ENCODE measurements around the gene PRMT3. TPM values are rescaled to one million over a fixed set of nuclear protein-coding genes. Genes with fewer than 3 reads are reported as not detected.
A peak's percentile ranks its signal among the peaks of the same experiment; 100 is the strongest.

Gene PRMT3
- total RNA-seq, 1 donor from 2014 or later = 12.5 TPM

GRCh38 chr11:20367313-20367948 is 20.1 kb upstream of the PRMT3 start:
- peak; percentile 72 for DNase-seq (ENCODE audit: low read depth)
- H3K4me3 ChIP-seq (ENCODE audit: low read depth, low read length) = peak overlapping the region; percentile 14
- TF ChIP-seq, protein P1, sequence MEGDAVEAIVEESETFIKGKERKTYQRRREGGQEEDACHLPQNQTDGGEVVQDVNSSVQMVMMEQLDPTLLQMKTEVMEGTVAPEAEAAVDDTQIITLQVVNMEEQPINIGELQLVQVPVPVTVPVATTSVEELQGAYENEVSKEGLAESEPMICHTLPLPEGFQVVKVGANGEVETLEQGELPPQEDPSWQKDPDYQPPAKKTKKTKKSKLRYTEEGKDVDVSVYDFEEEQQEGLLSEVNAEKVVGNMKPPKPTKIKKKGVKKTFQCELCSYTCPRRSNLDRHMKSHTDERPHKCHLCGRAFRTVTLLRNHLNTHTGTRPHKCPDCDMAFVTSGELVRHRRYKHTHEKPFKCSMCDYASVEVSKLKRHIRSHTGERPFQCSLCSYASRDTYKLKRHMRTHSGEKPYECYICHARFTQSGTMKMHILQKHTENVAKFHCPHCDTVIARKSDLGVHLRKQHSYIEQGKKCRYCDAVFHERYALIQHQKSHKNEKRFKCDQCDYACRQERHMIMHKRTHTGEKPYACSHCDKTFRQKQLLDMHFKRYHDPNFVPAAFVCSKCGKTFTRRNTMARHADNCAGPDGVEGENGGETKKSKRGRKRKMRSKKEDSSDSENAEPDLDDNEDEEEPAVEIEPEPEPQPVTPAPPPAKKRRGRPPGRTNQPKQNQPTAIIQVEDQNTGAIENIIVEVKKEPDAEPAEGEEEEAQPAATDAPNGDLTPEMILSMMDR (conservative IDR thresholded peaks at IDR 0.05; ENCODE audit: low read depth, low read length) = no peak

DNA sequence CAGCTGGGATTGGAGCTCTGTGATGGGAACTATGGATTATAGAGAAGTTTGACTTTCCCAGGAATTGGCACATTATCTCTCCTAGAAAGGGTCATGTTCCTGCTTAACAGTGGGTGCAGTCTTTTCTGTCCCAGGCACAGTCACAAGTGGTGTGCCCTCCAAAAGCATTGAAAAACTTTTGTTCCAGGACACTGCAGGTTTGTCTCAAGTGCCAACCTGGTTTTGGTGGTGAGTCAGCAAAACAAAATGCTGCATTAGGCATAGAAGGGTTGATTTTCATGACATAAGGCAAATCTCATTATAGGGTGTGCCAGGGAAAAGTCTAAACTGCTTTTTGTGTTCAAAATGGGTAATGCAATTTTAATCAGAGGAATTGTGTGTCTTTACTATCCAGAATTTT is 19.1 kb upstream of the PRMT3 start:
- no peak for DNase-seq (ENCODE audit: low read depth)
- TF ChIP-seq, protein P1 (conservative IDR thresholded peaks at IDR 0.05; ENCODE audit: low read depth, low read length) = no peak
- no peak overlapping the region for H3K4me3 ChIP-seq (ENCODE audit: low read depth, low read length)

- no peak overlapping the region for H3K4me3 ChIP-seq (ENCODE audit: low read depth, low read length)
- TF ChIP-seq, protein P1 (conservative IDR thresholded peaks at IDR 0.05; ENCODE audit: low read depth, low read length) = no peak
- no peak for DNase-seq (ENCODE audit: low read depth)
These were observed 17.7 kb upstream of the PRMT3 start for GRCh38 chr11:20369826-20370225.

GRCh38 chr11:20372081-20372626 is 15.4 kb upstream of the PRMT3 start:
- TF ChIP-seq, protein P1 (conservative IDR thresholded peaks at IDR 0.05; ENCODE audit: low read depth, low read length) = no peak
- no peak for DNase-seq (ENCODE audit: low read depth)

DNA sequence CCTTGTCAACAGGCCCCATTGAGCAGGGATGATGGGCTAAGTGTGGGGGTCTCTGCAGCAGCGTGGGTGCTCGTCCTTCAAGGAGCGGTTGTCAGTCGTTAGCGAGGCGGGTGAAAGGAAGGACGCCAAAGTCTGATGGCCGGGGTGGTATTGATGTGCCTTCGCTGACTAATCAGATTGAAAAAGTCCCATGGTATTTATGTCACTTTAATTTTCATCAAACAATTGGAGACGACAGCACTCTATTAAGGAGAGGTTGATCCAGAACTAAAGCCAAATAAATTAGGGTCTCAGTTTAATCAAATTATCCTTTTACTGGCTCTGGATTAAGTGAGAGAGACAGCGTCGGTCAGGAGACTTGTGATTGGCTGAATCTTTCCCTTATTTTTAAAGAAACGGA is 14.4 kb upstream of the PRMT3 start:
- H3K4me3 ChIP-seq (ENCODE audit: low read depth, low read length) = no peak overlapping the region
- DNase-seq (ENCODE audit: low read depth) = no peak
- TF ChIP-seq, protein P1 (conservative IDR thresholded peaks at IDR 0.05; ENCODE audit: low read depth, low read length) = no peak

More at GRCh38 chr11:20372081-20372626, 15.4 kb upstream of the PRMT3 start:
- no peak overlapping the region for H3K4me3 ChIP-seq (ENCODE audit: low read depth, low read length)

- no peak for DNase-seq (ENCODE audit: low read depth)
- H3K4me3 ChIP-seq (ENCODE audit: low read depth, low read length) = no peak overlapping the region
- TF ChIP-seq, protein P1 (conservative IDR thresholded peaks at IDR 0.05; ENCODE audit: low read depth, low read length) = no peak
These were observed 13.8 kb upstream of the PRMT3 start for GRCh38 chr11:20373568-20374209.
